Right hindlimb (tissue), 1 donor: ENCODE results near the gene ESR1.
A peak's percentile ranks its signal among the peaks of the same experiment; 100 is the strongest.

ENCODE experiments used
- DNase-seq: peaks from one replicate; pipeline ENCODE4 v3.0.0-alpha.2; 2018

ESR1 gene

GRCh38 chr6:151807513-151808370, at the start of gene ESR1:
Gene ESR1 (plus strand): TSS chr6:151807682. CDS start chr6:151807913, 231 bp downstream.
- peak; percentile 34 for DNase-seq

GRCh38 chr6:151760486-151760885, 47.0 kb upstream of the ESR1 start:
- no peak for DNase-seq

- no peak for DNase-seq
These were observed 45.6 kb upstream of the ESR1 start for GRCh38 chr6:151761851-151762250.

GRCh38 chr6:151762817-151763216, 44.7 kb upstream of the ESR1 start:
- no peak for DNase-seq

GRCh38 chr6:151763303-151763702, 44.2 kb upstream of the ESR1 start:
- DNase-seq, result no peak

- peak; percentile 75 for DNase-seq
These were observed 43.4 kb upstream of the ESR1 start for GRCh38 chr6:151763938-151764680.

- peak; percentile 28 for DNase-seq
These were observed 42.0 kb upstream of the ESR1 start for GRCh38 chr6:151765444-151765886.

GRCh38 chr6:151772446-151772845, 35.0 kb upstream of the ESR1 start:
- DNase-seq, result peak; percentile 29

- DNase-seq, result peak; percentile 18
These were observed 34.1 kb upstream of the ESR1 start for GRCh38 chr6:151773382-151773781.

- no peak for DNase-seq
These were observed 24.9 kb upstream of the ESR1 start for GRCh38 chr6:151782560-151782959.

- DNase-seq, result no peak
These were observed 23.8 kb upstream of the ESR1 start for GRCh38 chr6:151783692-151784091.

GRCh38 chr6:151784441-151785214, 22.9 kb upstream of the ESR1 start:
- DNase-seq, result no peak

GRCh38 chr6:151796842-151797530, 10.5 kb upstream of the ESR1 start:
- no peak for DNase-seq

- no peak for DNase-seq
These were observed 3.7 kb upstream of the ESR1 start for GRCh38 chr6:151803743-151804142.

- no peak for DNase-seq
These were observed 2.7 kb upstream of the ESR1 start for GRCh38 chr6:151804585-151805285.

- peak; percentile 17 for DNase-seq
These were observed 2.1 kb upstream of the ESR1 start for GRCh38 chr6:151805286-151805840.

GRCh38 chr6:151806757-151807512, 547 bp upstream of the ESR1 start:
- peak; percentile 20 for DNase-seq

- DNase-seq, result peak; percentile 19
These were observed 1.1 kb downstream of the ESR1 start for GRCh38 chr6:151808371-151809241.

GRCh38 chr6:151811081-151811480, 3.6 kb downstream of the ESR1 start:
- DNase-seq, result no peak

GRCh38 chr6:151813858-151814257, 6.4 kb downstream of the ESR1 start:
- DNase-seq, result no peak
